MM.1S (cell line): ENCODE measurements around the gene MAN1C1.

Experiments
- CTCF ChIP-seq: fragments of 300-600 bp; sonication (generic); IDR thresholded peaks from 2 replicates; pipeline ENCODE4 v1.5.1; 2016; ENCODE audit warnings: antibody characterized with exemption, low read length, mixed read lengths
- EZH2phosphoT487 ChIP-seq: fragments of 300-600 bp; sonication (generic); IDR thresholded peaks from 2 replicates; pipeline ENCODE4 v1.6.1; 2018; ENCODE audit warnings: antibody characterized with exemption, low read length

- TF ChIP-seq EZH2phosphoT487 = no peak
- no peak for TF ChIP-seq CTCF
Observed at GRCh38 chr1:25728301-25728935, 111.8 kb downstream of the MAN1C1 start.
